Fibroblast of mammary gland (primary cell): Measurements from ENCODE around the gene PPP1R13B.

ENCODE experiments used
- DNase-seq: peaks from one replicate; pipeline ENCODE4 v3.0.0-alpha.2; 2010; ENCODE audit warnings: low read depth
- H3K4me3 ChIP-seq: 2 replicates; pipeline ENCODE4 v1.5.1; 2011; ENCODE audit warnings: low read depth, mild to moderate bottlenecking, low read length, moderate library complexity; ENCODE audit not compliant: control insufficient read depth
- TF ChIP-seq, protein P1 (sequence below): conservative IDR thresholded peaks from 2 replicates; pipeline ENCODE4 v1.5.1; 2011; ENCODE audit warnings: low read depth, low read length, inconsistent platforms; ENCODE audit not compliant: control insufficient read depth, insufficient read depth

PPP1R13B gene

DNA sequence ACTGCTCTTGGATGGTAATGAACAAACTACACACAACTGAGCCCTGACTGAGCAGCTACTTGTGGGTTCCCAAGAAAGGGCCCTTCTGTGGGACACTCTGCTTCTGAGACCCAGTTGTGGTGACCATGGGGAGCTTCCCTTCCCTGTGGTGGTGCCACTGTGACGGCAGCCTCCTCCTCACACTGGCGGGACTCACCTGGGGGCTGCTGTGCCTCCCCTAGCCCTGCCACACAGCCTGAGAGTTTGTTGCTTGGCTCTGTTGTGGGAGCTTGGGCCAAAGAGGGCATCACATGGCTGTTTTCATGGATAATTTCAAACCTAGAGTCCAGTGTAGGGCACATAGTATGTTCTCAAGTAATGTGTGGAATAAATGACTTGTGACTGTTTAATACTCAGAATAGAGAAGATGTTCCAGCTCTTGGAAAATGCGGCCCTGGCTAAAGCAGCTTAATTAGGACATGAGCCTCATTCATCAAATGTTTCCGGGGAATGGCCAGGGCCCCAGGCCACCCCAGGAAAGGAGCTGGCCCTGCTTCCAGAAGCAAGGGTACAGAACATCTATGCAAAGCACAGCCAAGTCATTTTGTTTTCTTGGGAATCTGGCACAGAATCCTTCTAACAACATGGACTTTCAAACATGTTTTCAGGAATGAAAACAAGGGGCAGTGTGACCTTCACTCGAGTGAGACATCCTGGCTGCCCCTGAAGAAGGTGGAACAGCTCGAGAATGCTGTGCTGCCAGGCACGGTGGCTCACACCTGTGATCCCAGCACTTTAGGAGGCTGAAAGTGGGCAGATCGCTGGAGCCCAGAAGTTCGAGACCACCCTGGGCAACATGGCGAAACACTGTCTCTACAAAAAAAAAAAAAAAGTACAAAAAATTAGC, 110.6 kb downstream of the PPP1R13B start:
- no peak for DNase-seq

DNA sequence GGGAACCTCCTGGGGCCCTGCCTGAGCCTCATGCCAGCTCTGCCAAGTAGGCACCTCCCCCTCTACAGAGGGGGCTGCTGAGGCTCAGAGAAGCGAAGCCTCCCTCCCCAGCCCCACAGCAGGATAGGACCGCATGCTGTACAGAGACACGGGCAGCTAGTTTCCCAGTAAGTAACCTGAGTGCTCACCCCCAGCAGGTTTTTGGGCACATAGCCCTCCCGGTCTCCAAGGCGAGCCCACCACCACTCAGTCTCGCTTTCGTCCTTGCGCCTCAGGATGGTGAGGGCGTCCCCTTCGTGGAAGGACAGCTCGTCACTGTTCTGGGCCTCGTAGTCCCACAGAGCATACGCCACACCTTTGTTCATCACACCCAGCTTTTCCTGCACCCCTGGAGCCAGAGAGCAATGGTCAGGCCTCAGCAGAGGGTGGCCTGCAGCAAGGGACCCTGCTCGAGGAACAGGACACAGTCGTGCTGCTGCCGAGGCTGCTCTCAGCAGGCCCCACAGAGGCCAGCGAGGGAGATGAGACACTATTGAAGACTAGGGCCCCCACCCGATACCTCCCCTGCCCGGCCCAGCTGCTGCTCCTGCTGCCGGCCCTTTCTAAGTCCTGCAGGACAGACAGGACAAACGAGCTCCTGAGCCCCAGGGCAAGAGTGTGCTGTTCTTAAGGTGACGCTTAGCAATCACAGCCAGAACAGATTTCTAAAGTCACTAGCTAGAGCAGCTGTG, 111.4 kb downstream of the PPP1R13B start:
- DNase-seq = no peak
- TF ChIP-seq, protein P1, sequence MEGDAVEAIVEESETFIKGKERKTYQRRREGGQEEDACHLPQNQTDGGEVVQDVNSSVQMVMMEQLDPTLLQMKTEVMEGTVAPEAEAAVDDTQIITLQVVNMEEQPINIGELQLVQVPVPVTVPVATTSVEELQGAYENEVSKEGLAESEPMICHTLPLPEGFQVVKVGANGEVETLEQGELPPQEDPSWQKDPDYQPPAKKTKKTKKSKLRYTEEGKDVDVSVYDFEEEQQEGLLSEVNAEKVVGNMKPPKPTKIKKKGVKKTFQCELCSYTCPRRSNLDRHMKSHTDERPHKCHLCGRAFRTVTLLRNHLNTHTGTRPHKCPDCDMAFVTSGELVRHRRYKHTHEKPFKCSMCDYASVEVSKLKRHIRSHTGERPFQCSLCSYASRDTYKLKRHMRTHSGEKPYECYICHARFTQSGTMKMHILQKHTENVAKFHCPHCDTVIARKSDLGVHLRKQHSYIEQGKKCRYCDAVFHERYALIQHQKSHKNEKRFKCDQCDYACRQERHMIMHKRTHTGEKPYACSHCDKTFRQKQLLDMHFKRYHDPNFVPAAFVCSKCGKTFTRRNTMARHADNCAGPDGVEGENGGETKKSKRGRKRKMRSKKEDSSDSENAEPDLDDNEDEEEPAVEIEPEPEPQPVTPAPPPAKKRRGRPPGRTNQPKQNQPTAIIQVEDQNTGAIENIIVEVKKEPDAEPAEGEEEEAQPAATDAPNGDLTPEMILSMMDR = no peak
- H3K4me3 ChIP-seq = no peak overlapping the region

More for the DNA sequence above, 110.6 kb downstream of the PPP1R13B start:
- TF ChIP-seq, protein P1 = no peak
- H3K4me3 ChIP-seq = no peak overlapping the region

DNA sequence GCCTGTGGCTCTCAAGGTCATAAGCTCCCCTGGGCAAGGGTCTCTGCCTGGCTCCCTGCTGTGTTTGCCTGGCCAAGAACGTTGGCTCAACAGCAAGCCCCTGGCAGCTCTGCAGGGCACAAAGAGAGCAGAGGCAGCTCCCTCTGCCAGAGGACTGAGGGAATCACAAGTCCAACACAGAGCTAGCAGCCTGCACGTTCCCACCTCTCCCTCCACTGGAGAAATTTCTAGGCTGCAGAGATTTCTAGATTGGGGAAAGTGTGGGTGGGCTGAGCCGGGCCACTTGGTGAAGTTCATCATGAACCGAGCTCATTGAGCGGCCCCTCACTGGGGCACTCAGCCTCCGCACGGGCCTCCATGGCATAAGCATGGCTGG, 111.9 kb downstream of the PPP1R13B start:
- no peak for DNase-seq
- TF ChIP-seq, protein P1 = no peak
- no peak overlapping the region for H3K4me3 ChIP-seq

DNA sequence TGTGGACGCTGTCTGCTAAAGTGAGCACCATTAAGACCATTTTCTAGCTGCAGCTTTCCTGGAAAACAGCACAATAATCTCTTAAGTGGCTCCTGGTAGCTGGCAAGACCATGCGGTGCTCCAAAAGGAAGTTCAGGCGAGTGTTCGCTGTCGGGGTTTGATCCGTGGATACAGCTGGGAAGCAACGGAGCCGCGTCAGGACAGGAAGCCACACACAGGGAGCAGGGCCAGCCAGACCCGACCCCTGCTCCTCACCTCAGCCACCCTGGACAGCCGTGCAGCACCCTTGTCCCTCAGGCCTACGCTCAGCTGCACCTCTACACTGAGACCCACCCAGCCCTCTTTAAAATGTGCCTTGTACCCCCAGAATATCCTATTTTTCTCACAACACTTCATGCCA, 112.4 kb downstream of the PPP1R13B start:
- no peak for DNase-seq

DNA sequence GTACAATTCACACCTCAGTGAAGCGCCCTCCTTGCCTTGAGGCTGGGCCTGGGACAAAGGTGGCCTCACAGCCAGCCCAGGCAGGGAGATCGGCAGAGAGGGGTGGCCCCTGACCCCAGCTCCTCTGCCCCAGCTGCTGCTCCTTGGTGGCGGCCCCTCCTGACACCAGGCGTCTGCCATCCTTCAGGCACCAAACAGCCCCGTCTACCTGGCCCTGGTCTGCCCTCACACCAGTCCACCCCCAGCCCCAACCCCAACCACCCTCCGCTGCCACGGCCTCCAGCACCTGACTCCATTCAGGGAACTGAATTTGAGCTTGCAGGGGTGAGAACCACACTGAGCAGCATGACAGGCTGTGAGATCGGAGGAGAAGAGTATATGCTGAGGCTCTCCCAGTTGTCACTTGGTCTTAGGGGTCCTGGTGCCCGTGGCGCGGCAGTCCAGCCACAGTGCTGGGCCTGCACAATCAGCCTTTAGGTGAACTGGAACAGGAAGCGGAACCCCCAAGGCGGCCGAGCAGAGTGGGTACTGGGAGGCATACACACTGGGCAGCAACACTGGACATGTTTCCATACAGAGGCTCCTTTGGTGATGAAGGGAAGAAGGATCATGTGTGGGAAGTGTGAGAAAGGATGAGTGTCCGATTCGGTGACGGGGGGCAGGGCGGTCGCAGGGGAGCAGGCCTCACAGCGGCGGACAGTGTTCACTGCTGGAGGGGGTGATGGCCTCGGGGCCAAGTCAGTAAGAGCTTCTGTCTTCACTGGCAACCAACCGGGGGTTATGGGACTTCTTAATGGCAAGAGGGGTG, 113.1 kb downstream of the PPP1R13B start:
- no peak for DNase-seq
- H3K4me3 ChIP-seq = no peak overlapping the region
- TF ChIP-seq, protein P1 = no peak

More for the DNA sequence above, 112.4 kb downstream of the PPP1R13B start:
- TF ChIP-seq, protein P1 = no peak
- no peak overlapping the region for H3K4me3 ChIP-seq

DNA sequence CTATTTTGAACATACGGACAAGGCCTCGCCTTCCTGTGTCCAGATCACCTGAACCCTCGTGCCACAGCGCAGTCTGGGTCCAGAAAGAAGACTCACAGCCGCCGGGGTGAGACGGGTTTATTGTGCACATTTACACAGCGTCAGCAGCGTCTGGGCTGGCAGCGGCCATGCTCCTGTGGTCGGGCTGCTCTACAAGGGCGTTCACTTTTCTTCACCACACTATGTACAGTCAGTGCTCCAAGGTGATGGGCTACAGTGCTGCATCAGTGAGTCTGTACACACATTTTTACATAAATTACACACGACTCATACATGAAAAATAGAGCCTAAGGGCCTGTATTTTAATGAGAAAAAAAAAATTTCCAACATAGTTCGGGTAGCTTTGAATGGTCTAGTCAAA, 113.7 kb downstream of the PPP1R13B start:
- H3K4me3 ChIP-seq = no peak overlapping the region
- TF ChIP-seq, protein P1 = no peak
- DNase-seq = no peak
